LNCAP (cell line): ENCODE measurements around the gene CD2BP2.

Source experiments
- TF ChIP-seq, protein P1 (sequence below): fragments of 450-650 bp; IDR thresholded peaks from 2 replicates; pipeline ENCODE4 v1.5.1; 2017; ENCODE audit warnings: mild to moderate bottlenecking

Gene CD2BP2

DNA sequence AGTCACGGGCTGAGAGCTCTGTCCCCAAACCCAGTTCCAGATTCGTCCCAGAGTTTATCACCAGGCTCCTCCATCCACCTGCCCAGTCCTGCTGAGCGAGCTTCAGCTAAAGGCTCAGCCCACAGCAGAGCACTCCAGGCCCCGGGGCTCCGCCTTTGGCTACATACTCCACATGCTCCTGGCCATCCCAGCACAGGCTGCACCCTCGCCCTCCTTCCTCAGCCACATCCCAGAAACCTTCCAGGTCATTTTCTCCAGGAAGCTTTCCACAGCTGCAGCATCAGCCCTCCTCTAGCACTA, 4.7 kb upstream of the CD2BP2 start:
- TF ChIP-seq, protein P1, sequence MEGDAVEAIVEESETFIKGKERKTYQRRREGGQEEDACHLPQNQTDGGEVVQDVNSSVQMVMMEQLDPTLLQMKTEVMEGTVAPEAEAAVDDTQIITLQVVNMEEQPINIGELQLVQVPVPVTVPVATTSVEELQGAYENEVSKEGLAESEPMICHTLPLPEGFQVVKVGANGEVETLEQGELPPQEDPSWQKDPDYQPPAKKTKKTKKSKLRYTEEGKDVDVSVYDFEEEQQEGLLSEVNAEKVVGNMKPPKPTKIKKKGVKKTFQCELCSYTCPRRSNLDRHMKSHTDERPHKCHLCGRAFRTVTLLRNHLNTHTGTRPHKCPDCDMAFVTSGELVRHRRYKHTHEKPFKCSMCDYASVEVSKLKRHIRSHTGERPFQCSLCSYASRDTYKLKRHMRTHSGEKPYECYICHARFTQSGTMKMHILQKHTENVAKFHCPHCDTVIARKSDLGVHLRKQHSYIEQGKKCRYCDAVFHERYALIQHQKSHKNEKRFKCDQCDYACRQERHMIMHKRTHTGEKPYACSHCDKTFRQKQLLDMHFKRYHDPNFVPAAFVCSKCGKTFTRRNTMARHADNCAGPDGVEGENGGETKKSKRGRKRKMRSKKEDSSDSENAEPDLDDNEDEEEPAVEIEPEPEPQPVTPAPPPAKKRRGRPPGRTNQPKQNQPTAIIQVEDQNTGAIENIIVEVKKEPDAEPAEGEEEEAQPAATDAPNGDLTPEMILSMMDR, result no peak

DNA sequence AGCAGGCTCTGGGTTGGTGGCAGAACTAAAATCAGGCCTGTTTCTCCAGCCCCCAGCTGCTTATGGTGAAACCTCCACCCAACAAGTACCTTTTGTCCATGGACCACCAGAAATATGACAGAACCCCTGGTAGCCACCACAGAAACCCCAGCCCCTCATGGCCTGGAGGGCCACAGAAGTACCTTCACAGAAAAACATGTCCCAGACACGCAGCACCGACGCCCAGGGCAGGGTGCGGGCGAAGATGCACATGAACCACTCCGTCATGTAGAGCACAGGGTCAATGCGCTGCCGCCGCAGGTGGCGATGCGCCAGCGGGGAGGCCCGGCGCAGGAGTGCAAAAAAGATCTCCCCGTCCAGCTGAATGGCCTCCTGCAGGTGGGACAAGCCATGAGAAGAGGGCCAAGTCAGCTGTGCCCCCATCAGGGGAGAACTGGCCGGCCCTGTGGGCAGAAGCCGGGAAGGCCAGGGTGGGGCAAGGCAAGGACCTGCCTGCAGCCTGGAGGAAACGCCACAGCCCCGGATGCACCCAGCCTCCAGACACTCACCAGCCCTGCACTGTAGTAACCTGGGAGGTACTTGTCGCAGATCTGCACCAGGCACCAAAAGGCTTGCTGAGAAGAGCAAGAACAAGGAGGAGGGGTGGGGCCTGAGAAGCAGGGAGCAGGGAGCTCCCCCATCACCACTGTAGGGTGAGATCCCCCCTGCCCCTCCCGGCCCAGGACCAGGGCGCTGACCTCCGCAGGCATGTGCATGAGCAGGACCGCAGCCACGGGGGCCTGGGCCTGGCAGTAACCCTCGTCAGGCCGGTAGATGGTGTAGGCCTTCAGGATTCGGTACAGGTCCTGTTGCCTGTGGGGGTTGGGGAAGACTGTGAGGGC, 4.1 kb upstream of the CD2BP2 start:
- TF ChIP-seq, protein P1, result no peak

DNA sequence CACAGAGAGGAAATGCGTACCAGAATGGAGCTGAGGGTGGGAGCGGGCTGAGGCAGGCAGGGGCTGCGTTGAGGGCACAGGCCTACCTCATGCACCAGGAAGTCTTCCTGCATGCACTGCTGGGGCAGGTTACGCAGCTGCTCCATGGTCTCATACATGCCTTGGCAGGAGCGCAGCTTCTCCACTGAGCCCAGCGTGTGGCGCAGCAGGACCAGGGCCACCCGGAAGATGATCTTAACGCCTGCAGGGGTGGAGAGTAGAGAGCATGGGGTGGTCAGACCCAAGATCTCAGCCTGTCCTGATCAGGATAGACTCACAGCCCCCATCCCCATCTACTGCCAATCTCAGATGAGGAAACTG, 3.4 kb upstream of the CD2BP2 start:
- TF ChIP-seq, protein P1, result no peak

DNA sequence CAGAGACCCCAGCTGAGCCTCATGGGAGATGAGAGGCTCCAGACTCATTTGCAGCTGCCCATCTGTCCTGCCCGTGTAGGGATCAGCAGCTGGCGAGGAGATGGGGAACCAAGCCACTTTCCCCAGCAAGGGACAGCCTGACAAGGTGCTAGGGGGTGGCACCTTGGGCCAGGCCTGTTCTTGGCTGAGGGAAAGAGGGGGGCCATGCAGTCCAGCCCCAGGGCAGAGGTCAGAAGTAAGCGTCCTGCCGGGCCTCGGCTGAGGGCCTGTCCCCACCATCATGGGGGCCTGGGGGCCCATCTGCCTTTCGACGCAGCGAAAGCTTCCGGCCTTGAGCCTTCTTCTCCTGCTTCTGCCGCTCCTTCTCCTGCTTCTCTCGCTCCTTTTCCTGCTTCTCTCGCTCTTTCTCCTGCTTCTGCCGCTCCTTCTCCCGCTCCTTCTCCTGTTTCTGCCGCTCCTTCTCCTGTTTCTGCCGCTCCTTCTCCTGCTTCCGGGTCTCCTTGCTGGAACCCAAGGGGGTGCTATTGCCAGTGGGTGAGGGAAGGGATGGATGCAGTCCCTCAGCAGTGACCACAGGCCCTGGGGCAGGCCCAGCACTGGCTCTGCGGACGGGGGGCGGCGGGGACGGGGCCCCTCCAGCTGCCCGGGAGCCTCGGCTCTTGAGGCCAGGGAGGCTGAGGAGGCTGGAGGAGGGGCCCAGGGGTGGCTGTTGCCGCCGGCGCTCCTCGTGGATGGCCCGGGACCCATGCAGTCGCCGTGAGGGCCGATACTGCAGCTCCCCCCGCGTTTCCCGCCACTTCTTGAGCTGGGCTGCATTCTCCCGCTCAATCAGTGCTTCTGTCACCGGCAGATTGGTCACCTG, 2.8 kb upstream of the CD2BP2 start:
- TF ChIP-seq, protein P1, result no peak

DNA sequence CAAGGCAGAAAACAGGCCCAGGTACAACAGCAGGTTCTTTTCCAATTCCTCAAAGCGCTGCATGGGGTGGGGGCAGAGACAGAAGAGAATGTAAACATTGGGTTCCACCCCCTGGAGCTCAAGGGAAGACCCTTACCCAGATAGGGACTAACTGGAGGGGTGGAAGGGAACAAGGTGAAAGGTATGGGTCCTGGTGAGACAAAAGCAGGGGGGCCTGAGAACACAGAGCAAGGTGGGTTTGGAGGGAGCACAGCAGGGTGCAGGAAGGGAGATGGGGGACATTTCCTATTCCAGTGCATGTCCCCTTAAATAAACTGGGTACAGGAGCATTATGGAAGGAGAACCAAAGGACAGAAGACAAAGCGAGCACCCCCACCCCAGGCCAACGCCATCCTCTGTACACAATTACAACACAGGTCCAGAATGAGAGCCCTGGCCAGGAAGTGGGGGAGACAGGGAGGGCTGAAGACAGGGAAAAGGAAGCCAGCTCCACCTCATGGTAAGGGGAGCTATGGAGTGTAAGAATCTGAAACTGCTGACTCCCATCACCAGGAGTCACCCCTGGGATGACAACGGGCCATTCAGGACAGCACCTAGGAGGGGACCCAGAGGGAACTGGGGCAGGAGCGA, 2.1 kb upstream of the CD2BP2 start:
- TF ChIP-seq, protein P1, result no peak

DNA sequence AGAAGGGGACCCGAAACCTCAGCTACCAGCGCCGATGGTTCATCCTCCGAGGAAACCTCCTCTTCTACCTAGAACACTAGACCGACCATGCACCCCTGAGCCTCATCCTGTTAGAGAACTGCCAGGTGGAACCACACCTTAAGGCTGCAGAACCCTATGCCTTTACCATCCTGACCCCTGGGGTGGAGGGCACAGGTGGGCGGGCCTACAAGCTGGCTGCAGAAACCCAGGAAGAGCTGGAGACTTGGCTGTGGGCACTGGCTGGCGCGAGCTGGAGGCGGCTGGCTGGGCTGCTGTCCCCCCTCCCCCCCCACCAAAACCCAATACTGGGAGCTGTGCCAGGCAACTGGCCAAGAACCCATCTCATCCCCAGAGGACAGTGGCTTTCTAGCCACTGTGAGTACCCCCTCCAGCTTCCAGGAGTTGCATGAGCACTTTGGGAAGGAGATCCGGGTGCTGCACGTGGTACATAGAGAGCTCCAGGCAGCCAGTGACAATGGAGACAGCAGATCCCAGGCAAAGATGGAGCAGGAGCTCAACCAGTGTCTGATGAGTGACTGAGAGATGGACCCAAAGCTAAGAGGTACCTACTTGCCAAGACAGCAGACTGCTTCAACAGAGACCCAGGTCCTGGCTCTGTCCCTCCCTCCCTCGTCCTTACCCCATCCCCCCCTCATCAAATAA, 1.4 kb upstream of the CD2BP2 start:
- TF ChIP-seq, protein P1, result no peak

DNA sequence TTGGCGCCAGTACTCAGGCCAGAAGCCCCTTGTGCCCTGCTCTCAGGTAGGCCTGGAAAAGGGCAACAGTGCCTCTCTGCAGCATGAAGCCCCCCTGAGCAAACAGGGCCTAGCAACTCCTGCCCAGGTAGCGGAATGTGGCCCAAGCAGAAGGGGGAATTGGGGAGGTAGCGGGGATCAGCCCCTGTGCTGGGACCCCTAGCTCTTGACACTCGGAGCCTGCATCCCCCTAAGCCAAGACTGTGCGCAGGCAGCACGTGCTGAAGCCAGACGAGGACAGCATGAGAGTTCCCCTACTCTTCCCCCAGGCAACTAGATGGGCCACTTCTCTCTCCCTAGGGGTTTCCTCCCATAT, 823 bp upstream of the CD2BP2 start:
- TF ChIP-seq, protein P1, result no peak
